K562 (cell line): Measurements from ENCODE around the gene ZNF322. TPM values are rescaled to one million over a fixed set of nuclear protein-coding genes. Genes with fewer than 3 reads are reported as not detected.
A peak's percentile ranks its signal among the peaks of the same experiment; 100 is the strongest.

Source experiments
- BRD4 ChIP-seq: fragments of 200-600 bp; sonication (generic); IDR thresholded peaks from 2 replicates; pipeline ENCODE4 v1.6.1; 2017; ENCODE audit warnings: inconsistent platforms
- CSDE1 ChIP-seq, 2 experiments: fragments of 450-650 bp; IDR thresholded peaks; 2 replicates each; pipeline ENCODE4 v1.6.1; 2016; ENCODE audit warnings: mild to moderate bottlenecking in 1 of 2
- DACH1 ChIP-seq: fragments of 450-650 bp; IDR thresholded peaks from 2 replicates; pipeline ENCODE4 v1.6.1; 2018; ENCODE audit not compliant: partially characterized antibody
- EP300 ChIP-seq: IDR thresholded peaks from 2 replicates; pipeline ENCODE4 v1.6.1; 2012; ENCODE audit warnings: low read length, improper control_type of control experiment
- FOSL1 ChIP-seq: fragments of 200-800 bp; sonication (Bioruptor generic); conservative IDR thresholded peaks from 2 replicates; pipeline ENCODE4 v1.6.1; 2016; ENCODE audit warnings: missing genetic modification characterization, missing compliant biosample characterization
- HDAC1 ChIP-seq, 2 experiments: fragments of 450-650 bp; IDR thresholded peaks; 2 replicates each; pipeline ENCODE4 v1.6.1; 2016 to 2017; ENCODE audit warnings: inconsistent platforms in 1 of 2, mild to moderate bottlenecking in 1 of 2, moderate library complexity in 1 of 2
- HDAC2 ChIP-seq: fragments of 450-650 bp; IDR thresholded peaks from 2 replicates; pipeline ENCODE4 v1.6.1; 2016; ENCODE audit warnings: mild to moderate bottlenecking
- HNRNPLL ChIP-seq: fragments of 200-400 bp; formaldehyde crosslinking; IDR thresholded peaks from 2 replicates; pipeline ENCODE4 v1.6.1; 2017; ENCODE audit warnings: low read length, low read depth, mild to moderate bottlenecking; ENCODE audit not compliant: poor library complexity, severe bottlenecking
- HOXB6 ChIP-seq: fragments of 250-450 bp; sonication (Bioruptor Pico); IDR thresholded peaks from 2 replicates; pipeline ENCODE4 v1.5.1; 2022; ENCODE audit warnings: mild to moderate bottlenecking, borderline replicate concordance
- KLF1 ChIP-seq: fragments of 450-650 bp; IDR thresholded peaks from 2 replicates; pipeline ENCODE4 v1.6.1; 2016; ENCODE audit warnings: missing genetic modification characterization, missing compliant biosample characterization
- MAFK ChIP-seq: IDR thresholded peaks from 2 replicates; pipeline ENCODE4 v1.6.1; 2011; ENCODE audit warnings: low read length, improper control_type of control experiment
- MAZ ChIP-seq, 2 experiments: fragments of 450-650 bp in 1 of 2; sonication (generic) in 1 of 2; formaldehyde crosslinking; IDR thresholded peaks in 1 of 2; conservative IDR thresholded peaks in 1 of 2; 2 replicates each; pipeline versions ENCODE4 v1.4.0 to v1.5.0; 2020; ENCODE audit warnings: mild to moderate bottlenecking in 1 of 2, missing genetic modification reagents in 1 of 2
- MTF1 ChIP-seq: fragments of 250-450 bp; sonication (Bioruptor Pico); IDR thresholded peaks from 2 replicates; pipeline ENCODE4 v1.9.0; 2021; ENCODE audit warnings: moderate library complexity, mild to moderate bottlenecking, inconsistent platforms, borderline replicate concordance
- MYC ChIP-seq, 2 experiments: fragments of 250-450 bp in 1 of 2; sonication (Bioruptor Pico) in 1 of 2; IDR thresholded peaks; 2 replicates each; pipeline versions ENCODE4 v1.5.1 to v1.6.1; 2012 to 2021; ENCODE audit warnings: low read depth in 2 of 2, borderline replicate concordance in 1 of 2, improper control_type of control experiment in 1 of 2, low read length in 1 of 2, mild to moderate bottlenecking in 1 of 2, moderate library complexity in 1 of 2
- SPI1 ChIP-seq: IDR thresholded peaks from 2 replicates; pipeline ENCODE4 v1.6.1; 2011; ENCODE audit warnings: low read depth, low read length, control low read depth, borderline replicate concordance
- TBP ChIP-seq: optimal IDR thresholded peaks from 2 replicates; pipeline ENCODE3; 2011; ENCODE audit warnings: low read depth, low read length, improper control_type of control experiment
- THAP7 ChIP-seq: fragments of 250-450 bp; sonication (Bioruptor Pico); IDR thresholded peaks from 2 replicates; pipeline ENCODE4 v1.5.0; 2021
- ZFP30 ChIP-seq: fragments of 250-450 bp; sonication (Bioruptor Pico); IDR thresholded peaks from 2 replicates; pipeline ENCODE4 v1.8.0; 2022; ENCODE audit warnings: moderate library complexity, mild to moderate bottlenecking, inconsistent platforms, borderline replicate concordance
- ZKSCAN3 ChIP-seq: fragments of 250-450 bp; sonication (Bioruptor Pico); IDR thresholded peaks from 2 replicates; pipeline ENCODE4 v1.4.0; 2020
- ZNF24 ChIP-seq: fragments of 450-650 bp; IDR thresholded peaks from 2 replicates; pipeline ENCODE4 v1.6.1; 2016
- ZNF766 ChIP-seq: fragments of 200-800 bp; sonication (Bioruptor generic); conservative IDR thresholded peaks from 2 replicates; pipeline ENCODE4 v1.6.1; 2016; ENCODE audit warnings: missing genetic modification characterization, missing compliant biosample characterization
- polyA plus RNA-seq, 8 experiments: library from polyadenylated mRNA; depleted of rRNA in 4 of 8; stranded (reverse) in 5 of 8; unstranded in 3 of 8; fragments of >200 nt; fragmentation: Nextera tagmentation in 2 of 8; fragmentation: Illumina TruSeq in 1 of 8; extraction: Ambion mirVana in 2 of 8; extraction: Trizol in 1 of 8; gene quantifications; 2 replicates each; pipeline versions ENCODE4 v1.2.1 to v1.2.3, GENCODE V29; 2011 to 2014; ENCODE audit warnings: inconsistent platforms in 1 of 8, missing spikeins in 1 of 8
- total RNA-seq, 7 experiments: library from RNA; depleted of rRNA in 6 of 7; stranded (reverse); fragments of >200 nt in 6 of 7; fragmentation: Illumina TruSeq in 2 of 7; extraction: Trizol in 2 of 7; gene quantifications; 2 replicates each; pipeline versions ENCODE4 v1.2.1 to v1.2.3, GENCODE V29; 2011 to 2021; ENCODE audit warnings: low replicate concordance in 1 of 7

ZNF322 gene
- total and polyA plus RNA-seq, 9 of the 15 experiments (the other 6 are each of a cell fraction or from before 2014, with no cell fraction given), result 4.7 to 31.2 (median 18.7) TPM

DNA sequence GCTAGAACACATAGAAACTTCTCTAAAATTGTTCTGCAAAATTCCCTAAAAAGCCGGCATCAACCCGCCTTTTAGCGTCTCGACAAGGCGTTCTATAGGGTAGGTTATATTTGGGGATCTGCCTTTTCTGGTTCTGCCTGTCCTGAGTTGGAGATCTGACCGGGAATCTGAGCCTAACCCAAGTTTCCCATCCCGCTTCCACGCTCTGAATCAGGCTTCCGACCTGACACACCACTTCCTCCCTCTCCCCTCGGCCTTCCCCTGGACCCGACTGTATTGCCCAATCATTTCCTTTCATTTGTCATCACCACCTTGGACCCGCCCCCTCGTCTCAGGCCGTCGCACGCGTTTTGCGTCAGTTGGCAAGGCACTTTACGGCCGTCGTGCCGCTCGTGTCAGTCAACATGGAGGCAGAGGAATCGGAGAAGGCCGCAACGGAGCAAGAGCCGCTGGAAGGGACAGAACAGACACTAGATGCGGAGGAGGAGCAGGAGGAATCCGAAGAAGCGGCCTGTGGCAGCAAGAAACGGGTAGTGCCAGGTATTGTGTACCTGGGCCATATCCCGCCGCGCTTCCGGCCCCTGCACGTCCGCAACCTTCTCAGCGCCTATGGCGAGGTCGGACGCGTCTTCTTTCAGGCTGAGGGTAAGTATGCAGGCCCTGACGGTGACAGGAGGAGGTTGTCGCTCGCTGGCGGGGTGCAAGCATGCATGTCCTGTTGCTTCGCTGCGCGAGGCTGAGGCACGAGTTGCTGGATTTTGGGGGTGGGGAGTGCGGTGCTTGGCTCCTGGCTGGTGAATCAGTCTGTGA lies 62.8 kb downstream of the ZNF322 start, which contains the start of gene ABT1 (continued):
- TF ChIP-seq HDAC1 (IDR thresholded peaks at IDR 0.05) (peak in 1 of 2 experiments; percentile 97; a peak in 2 of 4 replicates), FOSL1 (peak; percentile 78), HNRNPLL (peak; percentile 90), EP300 (peak; percentile 82), ZNF766 (CRISPR knock-in tag) (no peak), SPI1 (peak; percentile 99), MYC (IDR thresholded peaks at IDR 0.05; ENCODE audit: low read depth, low read length) (peak; percentile 95), MYC (CRISPR knock-in tag; IDR thresholded peaks at IDR 0.05; ENCODE audit: borderline replicate concordance, low read depth) (no peak), CSDE1 (IDR thresholded peaks at IDR 0.05) (peak in 1 of 2 experiments; percentile 80; a peak in 2 of 4 replicates), THAP7 (CRISPR knock-in tag) (peak; percentile 72; the same call in 1 of the 2 replicates), HDAC2 (peak; percentile 91), DACH1 (peak; percentile 78), ZKSCAN3 (CRISPR knock-in tag) (no peak), MAFK (peak; percentile 66), ZNF24 (0 out of 2 replicates have a peak, but pooled peaks have one; percentile 34), BRD4 (no peak), MAZ (CRISPR knock-in tag; conservative IDR thresholded peaks at IDR 0.05 in 1 of 2, IDR thresholded peaks at IDR 0.05 in 1 of 2) (peak; percentile 67 to 74; a peak in 3 of 4 replicates), MTF1 (CRISPR knock-in tag) (no peak), KLF1 (0 out of 2 replicates have a peak, but pooled peaks have one; percentile 33), ZFP30 (CRISPR knock-in tag) (no peak), HOXB6 (CRISPR knock-in tag) (0 out of 2 replicates have a peak, but pooled peaks have one; percentile 45), TBP (peak; percentile 86)
